Measurements from ENCODE around the gene TMEM132C.

GRCh38 chr12:128737292-128737966 is 470.5 kb downstream of the TMEM132C start:
- no peak for TF ChIP-seq CTCF (conservative IDR thresholded peaks at IDR 0.05)
- TF ChIP-seq ZFX (IDR thresholded peaks at IDR 0.05) = no peak

All from C4-2B (cell line).